Calu3 (cell line): ENCODE data around the gene PRR29. TPM values are rescaled to one million over a fixed set of nuclear protein-coding genes. Genes with fewer than 3 reads are reported as not detected.
"Not testable (repeated sequence)": the region's sequence is repeated elsewhere in the genome, so short reads cannot be mapped to it uniquely, and the experiment has no call there.

Experiments
- BruUV-seq: library from RNA; stranded (reverse); fragments of 400-500 nt; replicated peaks from 2 replicates; lab custom pipeline; 2021; lab: Mats Ljungman, UMichigan
- CTCF ChIA-PET: fragments of 300-600 bp; sonication (Branson Sonifier 250); formaldehyde crosslinking; loops from one replicate; lab custom pipeline; 2022; ENCODE audit warnings: antibody characterized with exemption; lab: Charles Lee
- DNase-seq: peaks from one replicate; pipeline ENCODE4 v3.0.0; 2022
- H3K27ac Mint-ChIP-seq: one replicate; pipeline ENCODE4 v1.8.0; 2022; ENCODE audit warnings: mixed read lengths; ENCODE audit not compliant: unreplicated experiment
- H3K27me3 Mint-ChIP-seq: one replicate; pipeline ENCODE4 v1.8.0; 2022; ENCODE audit warnings: mixed read lengths; ENCODE audit not compliant: unreplicated experiment
- H3K36me3 Mint-ChIP-seq: one replicate; pipeline ENCODE4 v1.8.0; 2022; ENCODE audit warnings: mild to moderate bottlenecking, moderate library complexity, mixed read lengths; ENCODE audit not compliant: insufficient read depth, unreplicated experiment
- H3K4me1 Mint-ChIP-seq: one replicate; pipeline ENCODE4 v1.8.0; 2022; ENCODE audit warnings: mild to moderate bottlenecking, low read depth, mixed read lengths; ENCODE audit not compliant: unreplicated experiment
- H3K4me3 Mint-ChIP-seq: one replicate; pipeline ENCODE4 v1.8.0; 2022; ENCODE audit warnings: mild to moderate bottlenecking, low read depth, moderate library complexity, mixed read lengths; ENCODE audit not compliant: unreplicated experiment
- H3K9me3 Mint-ChIP-seq: one replicate; pipeline ENCODE4 v1.8.0; 2022; ENCODE audit warnings: low read depth, mixed read lengths; ENCODE audit not compliant: unreplicated experiment
- intact Hi-C: fragments of 100-400 bp; cut with micrococcal nuclease; formaldehyde crosslinking; loops from one replicate; pipeline ENCODE4 v1.10.0; 2022; ENCODE audit not compliant: unreplicated experiment
- total RNA-seq: library from RNA; stranded (reverse); gene quantifications from 2 replicates; pipeline ENCODE4 v1.2.3, GENCODE V29; 2022
- TF ChIP-seq, protein P1 (sequence below): fragments of 200-600 bp; IDR thresholded peaks from one replicate; pipeline ENCODE4 v1.8.0; 2022; ENCODE audit warnings: antibody characterized with exemption; ENCODE audit not compliant: unreplicated experiment

Gene PRR29
- total RNA-seq, 1 experiment from 2014 or later = 0.61 TPM

DNA sequence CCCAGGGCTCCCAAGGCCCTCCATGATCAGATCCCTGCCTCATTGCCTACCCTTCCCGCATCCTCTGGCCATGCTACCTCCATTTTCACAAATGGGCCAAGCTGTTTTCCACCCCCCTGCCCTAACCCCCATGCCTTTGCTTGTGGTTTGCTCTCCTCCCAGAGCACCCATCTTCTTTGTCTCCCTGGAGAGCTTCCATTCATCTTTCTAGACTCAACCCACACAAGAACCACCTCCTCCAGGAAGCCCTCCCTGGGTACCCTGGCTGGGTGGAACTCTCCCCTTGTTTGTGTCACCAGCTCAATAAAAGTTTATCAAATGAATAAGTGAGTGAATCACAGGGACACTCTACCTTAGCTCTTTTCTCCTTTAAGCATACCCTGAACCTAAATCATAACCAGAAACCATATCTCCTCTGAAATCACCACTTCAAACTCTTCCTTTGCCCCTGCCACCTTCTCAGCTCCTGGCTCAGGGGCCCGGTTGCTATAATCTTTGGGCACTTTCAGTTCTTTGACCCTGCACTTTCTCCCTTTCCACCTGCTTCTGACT is 22.5 kb upstream of the PRR29 start:
- BruUV-seq = no TSS peak
- H3K27me3 Mint-ChIP-seq = no peaks in the 10 kb centered on the region
- CTCF ChIA-PET = interaction anchor here (0.7 kb wide), 1 partner anchor 11 kb away, joined by 6 read pairs; no protein-coding TSS in a partner anchor

DNA sequence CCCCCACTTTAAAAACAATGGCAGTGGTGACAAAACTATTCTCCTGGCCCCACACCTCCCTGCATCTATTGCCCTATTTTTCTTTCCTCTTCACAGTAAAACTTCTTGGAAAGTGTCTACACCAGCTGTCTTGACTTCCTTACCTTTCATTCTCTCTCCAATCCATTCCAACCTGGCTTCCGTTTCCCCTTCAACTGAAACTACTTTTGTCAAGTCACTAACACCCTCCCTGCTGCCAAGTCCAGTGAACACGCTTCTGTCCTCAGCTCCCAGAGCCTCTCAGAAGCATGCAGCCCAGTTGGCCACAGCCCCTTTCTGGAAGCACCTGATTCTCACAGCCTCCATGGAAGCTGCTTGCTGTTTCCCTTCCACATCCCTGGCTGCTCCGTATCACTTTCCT is 21.4 kb upstream of the PRR29 start:
- no peaks in the 10 kb centered on the region for H3K9me3 Mint-ChIP-seq
- H3K27ac Mint-ChIP-seq = no peak overlapping the region
- TF ChIP-seq, protein P1, sequence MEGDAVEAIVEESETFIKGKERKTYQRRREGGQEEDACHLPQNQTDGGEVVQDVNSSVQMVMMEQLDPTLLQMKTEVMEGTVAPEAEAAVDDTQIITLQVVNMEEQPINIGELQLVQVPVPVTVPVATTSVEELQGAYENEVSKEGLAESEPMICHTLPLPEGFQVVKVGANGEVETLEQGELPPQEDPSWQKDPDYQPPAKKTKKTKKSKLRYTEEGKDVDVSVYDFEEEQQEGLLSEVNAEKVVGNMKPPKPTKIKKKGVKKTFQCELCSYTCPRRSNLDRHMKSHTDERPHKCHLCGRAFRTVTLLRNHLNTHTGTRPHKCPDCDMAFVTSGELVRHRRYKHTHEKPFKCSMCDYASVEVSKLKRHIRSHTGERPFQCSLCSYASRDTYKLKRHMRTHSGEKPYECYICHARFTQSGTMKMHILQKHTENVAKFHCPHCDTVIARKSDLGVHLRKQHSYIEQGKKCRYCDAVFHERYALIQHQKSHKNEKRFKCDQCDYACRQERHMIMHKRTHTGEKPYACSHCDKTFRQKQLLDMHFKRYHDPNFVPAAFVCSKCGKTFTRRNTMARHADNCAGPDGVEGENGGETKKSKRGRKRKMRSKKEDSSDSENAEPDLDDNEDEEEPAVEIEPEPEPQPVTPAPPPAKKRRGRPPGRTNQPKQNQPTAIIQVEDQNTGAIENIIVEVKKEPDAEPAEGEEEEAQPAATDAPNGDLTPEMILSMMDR = no peak
- CTCF ChIA-PET = no interaction called here
- H3K4me3 Mint-ChIP-seq = no peak overlapping the region
- H3K4me1 Mint-ChIP-seq = peaks cover 20% of the 10 kb centered on the region
- H3K27me3 Mint-ChIP-seq = no peaks in the 10 kb centered on the region
- intact Hi-C loops = no loop called here
- DNase-seq = no peak
- H3K36me3 Mint-ChIP-seq = no peaks in the 10 kb centered on the region
- no TSS peak for BruUV-seq

More for the DNA sequence above, 22.5 kb upstream of the PRR29 start:
- TF ChIP-seq, protein P1 = no peak
- intact Hi-C loops = no loop called here
- Mint-ChIP-seq H3K9me3 (no peaks in the 10 kb centered on the region), H3K4me3 (no peak overlapping the region), H3K4me1 (peaks cover 20% of the 10 kb centered on the region), H3K27ac (no peak overlapping the region), H3K36me3 (no peaks in the 10 kb centered on the region)
- DNase-seq = no peak

DNA sequence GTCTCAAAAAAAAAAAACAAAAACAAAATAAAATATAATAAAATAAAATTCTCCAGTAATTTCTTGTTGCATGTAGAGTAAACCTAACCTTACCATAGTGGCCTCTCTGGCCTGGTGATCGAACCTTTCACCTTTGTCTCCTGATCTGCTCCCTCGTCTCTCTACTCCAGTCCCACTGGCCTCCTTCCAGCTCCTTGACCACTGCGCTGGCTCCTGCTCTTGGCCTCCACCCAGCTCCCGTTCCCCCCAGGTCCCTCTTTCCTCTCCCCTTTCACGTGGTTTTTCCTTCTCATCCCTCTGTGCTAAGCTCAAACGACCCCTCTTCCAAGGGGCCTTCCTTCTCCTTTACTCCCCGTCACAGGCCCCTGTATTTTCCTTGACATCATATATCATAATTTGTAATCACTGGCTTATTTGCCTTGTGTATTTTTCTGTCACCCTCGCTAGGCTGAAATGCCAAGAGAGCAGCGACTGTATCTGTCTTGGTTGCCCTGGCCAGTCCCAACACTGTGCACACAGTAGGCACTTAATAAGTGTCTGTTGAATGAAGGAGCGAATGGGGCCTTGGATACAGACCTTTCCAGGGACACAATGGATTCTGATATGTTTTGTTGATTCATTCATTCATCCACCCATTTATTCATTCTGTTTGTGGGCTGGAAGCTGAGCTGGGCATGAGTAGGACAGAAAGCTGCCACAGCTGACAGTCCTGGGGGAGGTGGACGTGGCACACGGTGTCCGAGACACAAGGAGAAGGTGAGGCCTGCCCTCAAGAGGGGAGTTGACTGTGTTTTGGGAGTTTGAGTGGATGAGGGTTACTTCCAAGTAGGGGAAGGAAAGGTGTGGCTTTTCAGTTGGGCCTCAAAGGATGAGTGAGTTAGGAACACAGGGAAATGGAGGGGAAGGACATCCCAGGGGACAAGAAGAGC is 19.6 kb upstream of the PRR29 start:
- intact Hi-C loops = no loop called here
- BruUV-seq = no TSS peak
- no peak overlapping the region for H3K27ac Mint-ChIP-seq
- peaks cover 4% of the 10 kb centered on the region for H3K9me3 Mint-ChIP-seq
- DNase-seq = no peak
- H3K4me1 Mint-ChIP-seq = peaks cover 15% of the 10 kb centered on the region
- no peaks in the 10 kb centered on the region for H3K27me3 Mint-ChIP-seq
- CTCF ChIA-PET = no interaction called here
- H3K36me3 Mint-ChIP-seq = no peaks in the 10 kb centered on the region
- H3K4me3 Mint-ChIP-seq = no peak overlapping the region
- TF ChIP-seq, protein P1 = no peak

DNA sequence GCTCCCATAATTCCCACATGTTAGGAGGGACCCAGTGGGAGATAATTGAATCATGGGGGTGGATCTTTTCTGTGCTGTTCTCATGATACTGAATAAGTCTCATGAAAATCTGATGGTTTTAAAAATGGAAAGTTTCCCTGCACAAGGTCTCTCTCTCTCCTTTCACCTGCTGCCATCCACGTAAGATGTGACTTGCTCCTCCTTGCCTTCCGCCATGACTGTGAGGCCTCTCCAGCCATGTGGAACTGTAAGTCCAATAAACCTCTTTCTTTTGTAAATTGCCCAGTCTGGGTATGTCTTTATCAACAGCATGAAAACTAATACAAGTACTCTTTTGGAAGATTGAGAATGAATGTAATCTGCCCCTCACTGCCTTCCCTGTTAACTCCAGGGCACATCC is 15.5 kb upstream of the PRR29 start:
- H3K4me1 Mint-ChIP-seq, H3K4me3 Mint-ChIP-seq, H3K27ac Mint-ChIP-seq, H3K27me3 Mint-ChIP-seq, DNase-seq, H3K9me3 Mint-ChIP-seq, CTCF ChIA-PET, H3K36me3 Mint-ChIP-seq, intact Hi-C loops, BruUV-seq: not testable (repeated sequence)
